Keratinocyte (primary cell): Measurements from ENCODE around the gene RSPO3.

Experiments
- CTCF ChIP-seq, 3 experiments: IDR thresholded peaks in 1 of 3; conservative IDR thresholded peaks in 1 of 3; optimal IDR thresholded peaks in 1 of 3; 2 replicates in 2 of 3; 3 replicates in 1 of 3; pipeline versions ENCODE3 to v1.5.1; 2011; ENCODE audit warnings: low read length in 3 of 3, mild to moderate bottlenecking in 3 of 3, moderate library complexity in 2 of 3, control low read depth in 1 of 3, inconsistent platforms in 1 of 3; ENCODE audit not compliant: insufficient read depth in 2 of 3; ENCODE audit errors: extremely low read depth in 1 of 3
- EZH2 ChIP-seq: IDR thresholded peaks from one replicate; pipeline ENCODE4 v1.6.1; 2012; ENCODE audit warnings: inconsistent platforms, mild to moderate bottlenecking, low read length, moderate library complexity

- TF ChIP-seq CTCF (optimal IDR thresholded peaks at IDR 0.05 in 1 of 3, IDR thresholded peaks at IDR 0.05 in 1 of 3, conservative IDR thresholded peaks at IDR 0.05 in 1 of 3; ENCODE audit: extremely low read depth in 1 of 3, insufficient read depth in 2 of 3, low read length in 3 of 3) = no peak
- TF ChIP-seq EZH2 = no peak
Measured at GRCh38 chr6:127177030-127177922, 58.8 kb downstream of the RSPO3 start.
